Activated CD8-positive, alpha-beta T cell treated with anti-CD3 and anti-CD28 coated beads for 36 hours (primary cell): Measurements from ENCODE around the gene ZNG1C. TPM values are rescaled to one million over a fixed set of nuclear protein-coding genes. Genes with fewer than 3 reads are reported as not detected.
"Not testable (repeated sequence)": the region's sequence is repeated elsewhere in the genome, so short reads cannot be mapped to it uniquely, and the experiment has no call there.

ENCODE experiments used
- ATAC-seq: fragments of 200-7000 bp; cut with Tn5 transposase; one replicate; pipeline ENCODE4 v1.10.0; 2021; ENCODE audit warnings: mild to moderate bottlenecking, moderate library complexity
- CTCF ChIA-PET: fragments of 350-600 bp; sonication (Branson Sonifier 250); formaldehyde crosslinking; loops from one replicate; lab custom pipeline; 2021; ENCODE audit warnings: antibody characterized with exemption; lab: Charles Lee
- POLR2A ChIA-PET: fragments of 350-600 bp; sonication (Branson Sonifier 250); formaldehyde crosslinking; loops from one replicate; lab custom pipeline; 2021; ENCODE audit warnings: antibody characterized with exemption; lab: Charles Lee
- DNase-seq: peaks from one replicate; pipeline ENCODE4 v3.0.0-alpha.2; 2020
- H3K27ac Mint-ChIP-seq: one replicate; pipeline ENCODE4 v1.8.0; 2021; ENCODE audit warnings: mild to moderate bottlenecking, mixed read lengths
- H3K27me3 Mint-ChIP-seq: one replicate; pipeline ENCODE4 v1.8.0; 2021; ENCODE audit warnings: mixed read lengths
- H3K36me3 Mint-ChIP-seq: one replicate; pipeline ENCODE4 v1.8.0; 2021; ENCODE audit warnings: low read depth, mixed read lengths
- H3K4me1 Mint-ChIP-seq: one replicate; pipeline ENCODE4 v1.8.0; 2021; ENCODE audit warnings: low read depth, mixed read lengths
- H3K4me3 Mint-ChIP-seq: one replicate; pipeline ENCODE4 v1.8.0; 2021; ENCODE audit warnings: mild to moderate bottlenecking, moderate library complexity, mixed read lengths
- H3K9me3 Mint-ChIP-seq: one replicate; pipeline ENCODE4 v1.8.0; 2021; ENCODE audit warnings: mixed read lengths
- intact Hi-C: fragments of 100-400 bp; cut with micrococcal nuclease; formaldehyde crosslinking; loops from one replicate; pipeline ENCODE4 v1.10.0; 2022
- total RNA-seq, 2 experiments: library from RNA; stranded (reverse); gene quantifications; one replicate each; pipeline ENCODE4 v1.2.3, GENCODE V29; 2021

Gene ZNG1C
- total RNA-seq = 10 to 100 TPM; 43.7 to 57.8 TPM

- H3K4me1 Mint-ChIP-seq, POLR2A ChIA-PET, H3K27ac Mint-ChIP-seq, intact Hi-C loops, DNase-seq, H3K9me3 Mint-ChIP-seq, H3K4me3 Mint-ChIP-seq, CTCF ChIA-PET, H3K27me3 Mint-ChIP-seq, H3K36me3 Mint-ChIP-seq, ATAC-seq: not testable (repeated sequence)
These were observed at the start of gene ZNG1C for GRCh38 chr9:68241683-68242082. Gene ZNG1C, plus strand, starts transcription at chr9:68241983. Its CDS starts 49 bp downstream, at chr9:68242032.

GRCh38 chr9:68242437-68242836 lies 654 bp downstream of the ZNG1C start:
- H3K27me3 Mint-ChIP-seq, H3K4me1 Mint-ChIP-seq, POLR2A ChIA-PET, H3K9me3 Mint-ChIP-seq, CTCF ChIA-PET, ATAC-seq, H3K4me3 Mint-ChIP-seq, H3K36me3 Mint-ChIP-seq, H3K27ac Mint-ChIP-seq, intact Hi-C loops, DNase-seq: not testable (repeated sequence)

- DNase-seq, H3K36me3 Mint-ChIP-seq, ATAC-seq, H3K27ac Mint-ChIP-seq, H3K4me1 Mint-ChIP-seq, H3K27me3 Mint-ChIP-seq, intact Hi-C loops, H3K9me3 Mint-ChIP-seq, H3K4me3 Mint-ChIP-seq, POLR2A ChIA-PET, CTCF ChIA-PET: not testable (repeated sequence)
These were observed 39.3 kb downstream of the ZNG1C start for GRCh38 chr9:68281041-68281440.

GRCh38 chr9:68302567-68302966 lies 60.8 kb downstream of the ZNG1C start, which contains the start of gene FOXD4L3:
Gene FOXD4L3, plus strand, starts transcription at chr9:68302867. Its CDS starts 85 bp downstream, at chr9:68302952.
- CTCF ChIA-PET, H3K36me3 Mint-ChIP-seq, DNase-seq, H3K9me3 Mint-ChIP-seq, H3K27me3 Mint-ChIP-seq, POLR2A ChIA-PET, ATAC-seq, H3K27ac Mint-ChIP-seq, H3K4me3 Mint-ChIP-seq, H3K4me1 Mint-ChIP-seq, intact Hi-C loops: not testable (repeated sequence)

GRCh38 chr9:68303771-68304170 lies 62.0 kb downstream of the ZNG1C start:
- intact Hi-C loops, H3K4me3 Mint-ChIP-seq, POLR2A ChIA-PET, ATAC-seq, CTCF ChIA-PET, H3K4me1 Mint-ChIP-seq, DNase-seq, H3K27ac Mint-ChIP-seq, H3K9me3 Mint-ChIP-seq, H3K36me3 Mint-ChIP-seq, H3K27me3 Mint-ChIP-seq: not testable (repeated sequence)

- CTCF ChIA-PET, H3K27ac Mint-ChIP-seq, DNase-seq, H3K9me3 Mint-ChIP-seq, intact Hi-C loops, ATAC-seq, H3K4me1 Mint-ChIP-seq, POLR2A ChIA-PET, H3K27me3 Mint-ChIP-seq, H3K36me3 Mint-ChIP-seq, H3K4me3 Mint-ChIP-seq: not testable (repeated sequence)
These were observed 62.4 kb downstream of the ZNG1C start for GRCh38 chr9:68304212-68304611.

- ATAC-seq, H3K4me1 Mint-ChIP-seq, intact Hi-C loops, H3K27ac Mint-ChIP-seq, H3K4me3 Mint-ChIP-seq, POLR2A ChIA-PET, H3K9me3 Mint-ChIP-seq, H3K36me3 Mint-ChIP-seq, CTCF ChIA-PET, H3K27me3 Mint-ChIP-seq, DNase-seq: not testable (repeated sequence)
These were observed 63.0 kb downstream of the ZNG1C start for GRCh38 chr9:68304777-68305176.

- H3K27me3 Mint-ChIP-seq, CTCF ChIA-PET, H3K27ac Mint-ChIP-seq: not testable (repeated sequence)
These were observed 64.0 kb downstream of the ZNG1C start for GRCh38 chr9:68305680-68306285.

GRCh38 chr9:68306391-68306964 lies 64.7 kb downstream of the ZNG1C start:
- H3K27ac Mint-ChIP-seq, H3K9me3 Mint-ChIP-seq, intact Hi-C loops, DNase-seq, POLR2A ChIA-PET, H3K4me1 Mint-ChIP-seq, H3K36me3 Mint-ChIP-seq, ATAC-seq, H3K27me3 Mint-ChIP-seq, CTCF ChIA-PET, H3K4me3 Mint-ChIP-seq: not testable (repeated sequence)

More at GRCh38 chr9:68305680-68306285, 64.0 kb downstream of the ZNG1C start:
- H3K9me3 Mint-ChIP-seq, H3K4me1 Mint-ChIP-seq, ATAC-seq, intact Hi-C loops, H3K36me3 Mint-ChIP-seq, POLR2A ChIA-PET, H3K4me3 Mint-ChIP-seq, DNase-seq: not testable (repeated sequence)

GRCh38 chr9:68307127-68307526 lies 65.3 kb downstream of the ZNG1C start:
- CTCF ChIA-PET, H3K9me3 Mint-ChIP-seq, POLR2A ChIA-PET, H3K4me3 Mint-ChIP-seq, DNase-seq, H3K27me3 Mint-ChIP-seq, intact Hi-C loops, H3K27ac Mint-ChIP-seq, H3K4me1 Mint-ChIP-seq, H3K36me3 Mint-ChIP-seq: not testable (repeated sequence)
- peak; percentile 37 for ATAC-seq

GRCh38 chr9:68307654-68308053 lies 65.9 kb downstream of the ZNG1C start:
- CTCF ChIA-PET, ATAC-seq, H3K4me1 Mint-ChIP-seq, H3K27me3 Mint-ChIP-seq, DNase-seq, intact Hi-C loops, H3K9me3 Mint-ChIP-seq, H3K4me3 Mint-ChIP-seq, POLR2A ChIA-PET, H3K36me3 Mint-ChIP-seq, H3K27ac Mint-ChIP-seq: not testable (repeated sequence)

- ATAC-seq, H3K27ac Mint-ChIP-seq, H3K4me1 Mint-ChIP-seq, H3K36me3 Mint-ChIP-seq, DNase-seq, POLR2A ChIA-PET, H3K4me3 Mint-ChIP-seq, CTCF ChIA-PET, H3K9me3 Mint-ChIP-seq, intact Hi-C loops, H3K27me3 Mint-ChIP-seq: not testable (repeated sequence)
These were observed 69.4 kb downstream of the ZNG1C start for GRCh38 chr9:68311208-68311607.
